Chondrocyte (in vitro differentiated cells): ENCODE measurements around the gene EEF2K. TPM values are rescaled to one million over a fixed set of nuclear protein-coding genes. Genes with fewer than 3 reads are reported as not detected.

Experiments used
- DNase-seq: peaks from one replicate; pipeline ENCODE4 v3.0.0; 2021; ENCODE audit warnings: mixed read lengths, low spot score
- H3K27ac Mint-ChIP-seq: one replicate; pipeline ENCODE4 v1.8.0; 2021; ENCODE audit warnings: mild to moderate bottlenecking, moderate library complexity, mixed read lengths; ENCODE audit not compliant: unreplicated experiment
- H3K27me3 Mint-ChIP-seq: 2 replicates; pipeline ENCODE4 v1.8.0; 2021; ENCODE audit warnings: low read depth, mixed read lengths
- H3K36me3 Mint-ChIP-seq: 2 replicates; pipeline ENCODE4 v1.8.0; 2021; ENCODE audit warnings: low read depth, mixed read lengths
- H3K4me1 Mint-ChIP-seq: 2 replicates; pipeline ENCODE4 v1.8.0; 2021; ENCODE audit warnings: low read depth, mild to moderate bottlenecking, mixed read lengths
- H3K4me3 Mint-ChIP-seq: one replicate; pipeline ENCODE4 v1.8.0; 2021; ENCODE audit warnings: mild to moderate bottlenecking, moderate library complexity, mixed read lengths; ENCODE audit not compliant: unreplicated experiment
- H3K9me3 Mint-ChIP-seq: 2 replicates; pipeline ENCODE4 v1.8.0; 2021; ENCODE audit warnings: low read depth, mixed read lengths
- CTCF ChIP-seq: fragments of 200-600 bp; sonication (generic); IDR thresholded peaks from 2 replicates; pipeline ENCODE4 v1.5.0; 2021; ENCODE audit warnings: antibody characterized with exemption, mild to moderate bottlenecking, moderate library complexity
- total RNA-seq: library from RNA; stranded (reverse); gene quantifications from 3 replicates; pipeline ENCODE4 v1.2.1, GENCODE V29; 2021

Gene EEF2K
- total RNA-seq, 1 donor from 2014 or later, result 32.6 TPM

GRCh38 chr16:22222998-22223397, 16.9 kb downstream of the EEF2K start:
- DNase-seq, result no peak
- no peaks in the 10 kb centered on the region for H3K27me3 Mint-ChIP-seq
- H3K27ac Mint-ChIP-seq, result no peak overlapping the region
- no peak for TF ChIP-seq CTCF
- H3K4me1 Mint-ChIP-seq, result peaks cover 25% of the 10 kb centered on the region
- H3K9me3 Mint-ChIP-seq, result no peaks in the 10 kb centered on the region
- peaks cover 2% of the 10 kb centered on the region for H3K36me3 Mint-ChIP-seq
- no peak overlapping the region for H3K4me3 Mint-ChIP-seq

DNA sequence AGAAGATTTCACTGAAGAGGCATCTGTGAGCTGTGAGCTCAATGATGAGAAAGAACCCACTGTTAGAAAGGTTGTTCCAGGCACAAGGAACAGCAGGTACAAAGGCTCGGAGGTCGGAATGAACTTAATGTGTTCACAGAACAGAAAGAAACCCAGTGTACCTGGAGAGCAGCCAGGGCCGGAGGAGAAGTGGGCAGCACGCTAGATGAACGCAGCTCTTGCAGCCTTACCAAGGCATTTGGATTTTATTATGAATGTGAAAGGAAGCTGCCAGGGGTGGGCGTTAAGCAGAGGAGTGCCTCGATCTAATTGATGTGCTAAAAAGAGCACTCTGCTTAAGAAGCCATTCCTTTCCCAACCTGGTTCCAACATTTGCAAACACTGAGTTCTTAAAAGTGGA, 19.0 kb downstream of the EEF2K start:
- Mint-ChIP-seq H3K27me3 (no peaks in the 10 kb centered on the region), H3K27ac (no peak overlapping the region), H3K4me1 (peaks cover 14% of the 10 kb centered on the region), H3K36me3 (peaks cover 7% of the 10 kb centered on the region), H3K9me3 (no peaks in the 10 kb centered on the region), H3K4me3 (no peak overlapping the region)
- DNase-seq, result no peak
- no peak for TF ChIP-seq CTCF

- Mint-ChIP-seq H3K4me1 (peaks cover 7% of the 10 kb centered on the region), H3K4me3 (no peak overlapping the region), H3K27me3 (no peaks in the 10 kb centered on the region), H3K36me3 (peaks cover 8% of the 10 kb centered on the region), H3K9me3 (no peaks in the 10 kb centered on the region), H3K27ac (no peak overlapping the region)
- no peak for DNase-seq
- TF ChIP-seq CTCF, result no peak
These were observed 23.8 kb downstream of the EEF2K start for GRCh38 chr16:22229889-22230288.

- H3K9me3 Mint-ChIP-seq, result no peaks in the 10 kb centered on the region
- DNase-seq, result no peak
- H3K4me3 Mint-ChIP-seq, result no peak overlapping the region
- TF ChIP-seq CTCF, result no peak
- H3K27me3 Mint-ChIP-seq, result no peaks in the 10 kb centered on the region
- peak overlapping the region; percentile 41 for H3K27ac Mint-ChIP-seq
- peaks cover 7% of the 10 kb centered on the region for H3K4me1 Mint-ChIP-seq
- peaks cover 8% of the 10 kb centered on the region for H3K36me3 Mint-ChIP-seq
These were observed 26.4 kb downstream of the EEF2K start for GRCh38 chr16:22232277-22233036.

GRCh38 chr16:22233037-22233372, 26.9 kb downstream of the EEF2K start:
- no peaks in the 10 kb centered on the region for H3K9me3 Mint-ChIP-seq
- no peak for TF ChIP-seq CTCF
- H3K36me3 Mint-ChIP-seq, result peaks cover 8% of the 10 kb centered on the region
- H3K4me3 Mint-ChIP-seq, result no peak overlapping the region
- peaks cover 7% of the 10 kb centered on the region for H3K4me1 Mint-ChIP-seq
- H3K27me3 Mint-ChIP-seq, result no peaks in the 10 kb centered on the region
- no peak for DNase-seq
- peak overlapping the region; percentile 49 for H3K27ac Mint-ChIP-seq
